ENCODE data around the gene BTG4.

The BTG4 gene

GRCh38 chr11:111512296-111513239 lies at the start of gene BTG4:
BTG4 (minus strand) TSS chr11:111512386; CDS start chr11:111498776, 13,610 bp downstream.
- peak in 1 of 2 experiments; percentile 24 for DNase-seq

- DNase-seq: no peak
Observed at GRCh38 chr11:111561791-111562325, 49.7 kb upstream of the BTG4 start.

DNA sequence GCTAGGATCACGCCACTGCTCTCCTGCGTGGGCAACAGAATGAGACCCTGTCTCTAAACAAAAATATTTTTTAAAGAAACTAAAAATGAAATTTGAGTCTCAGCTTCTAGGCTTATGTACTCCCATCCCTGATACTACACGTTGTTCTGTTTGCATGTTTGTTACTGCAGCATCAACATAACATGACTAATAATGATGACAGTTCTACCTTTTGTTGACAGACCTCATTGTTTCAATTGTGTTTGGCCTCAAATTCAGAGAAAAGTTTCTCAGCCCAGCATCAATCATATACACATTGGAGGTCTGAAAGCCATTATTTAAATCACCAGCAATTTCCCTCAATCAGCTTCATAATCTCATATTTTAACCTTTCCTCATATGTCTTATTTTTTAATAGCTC lies 49.1 kb upstream of the BTG4 start:
- no peak for DNase-seq

GRCh38 chr11:111560800-111561199 lies 48.6 kb upstream of the BTG4 start:
- DNase-seq: no peak

- DNase-seq: no peak
Observed at GRCh38 chr11:111559800-111560464, 47.7 kb upstream of the BTG4 start.

DNA sequence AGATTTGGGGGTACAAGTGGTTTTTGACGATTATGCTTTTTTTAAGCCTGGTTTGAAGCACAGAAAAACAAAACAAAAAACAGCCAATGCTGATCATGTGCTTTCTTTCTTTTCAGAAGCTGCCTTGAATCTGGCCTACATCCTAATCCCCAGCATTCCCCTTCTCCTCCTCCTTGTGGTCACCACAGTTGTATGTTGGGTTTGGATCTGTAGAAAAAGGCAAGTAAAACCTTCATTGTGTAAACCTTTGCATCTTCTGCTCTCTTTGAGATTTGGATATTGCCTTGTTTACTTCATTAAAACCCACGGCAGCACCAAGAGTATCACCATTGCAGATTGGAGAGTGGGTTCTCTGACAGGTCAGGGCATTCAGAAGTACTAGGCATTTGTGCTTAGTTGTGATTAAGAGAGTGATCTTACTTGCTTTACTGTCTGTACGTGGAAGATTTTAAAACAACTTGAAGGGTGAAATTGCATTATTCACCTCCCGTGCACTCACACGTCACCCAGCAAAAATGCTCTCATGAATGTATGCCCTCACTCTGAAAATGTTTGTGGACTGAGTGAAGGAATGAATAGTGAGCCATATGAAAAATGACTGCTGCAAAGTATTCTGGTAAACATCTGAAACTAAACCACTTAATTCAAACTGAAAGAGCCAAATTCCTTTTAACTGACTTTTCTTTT lies 45.4 kb upstream of the BTG4 start:
- DNase-seq: no peak

GRCh38 chr11:111555255-111555654 lies 43.1 kb upstream of the BTG4 start:
- DNase-seq: no peak

GRCh38 chr11:111554532-111554931 lies 42.3 kb upstream of the BTG4 start:
- DNase-seq: no peak

DNA sequence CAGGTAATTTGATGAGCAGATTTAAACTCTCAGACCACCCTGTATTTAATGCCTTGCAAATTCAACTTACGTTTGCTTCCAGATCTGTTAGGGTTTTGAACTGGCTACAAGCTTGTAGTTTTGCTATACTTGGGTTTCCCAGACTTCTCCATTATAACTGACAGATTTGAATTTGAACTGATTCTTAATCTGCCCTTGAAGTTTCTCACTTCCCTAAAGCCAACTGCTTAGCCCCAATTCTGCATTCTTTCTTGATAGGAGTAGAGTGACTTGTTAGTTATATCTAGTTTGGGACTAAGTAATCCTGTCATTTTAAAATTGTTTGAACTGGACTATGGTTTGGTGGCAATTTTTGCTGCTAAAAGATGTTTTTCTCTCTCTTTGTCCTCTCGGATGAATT lies 38.1 kb upstream of the BTG4 start:
- DNase-seq: no peak

DNA sequence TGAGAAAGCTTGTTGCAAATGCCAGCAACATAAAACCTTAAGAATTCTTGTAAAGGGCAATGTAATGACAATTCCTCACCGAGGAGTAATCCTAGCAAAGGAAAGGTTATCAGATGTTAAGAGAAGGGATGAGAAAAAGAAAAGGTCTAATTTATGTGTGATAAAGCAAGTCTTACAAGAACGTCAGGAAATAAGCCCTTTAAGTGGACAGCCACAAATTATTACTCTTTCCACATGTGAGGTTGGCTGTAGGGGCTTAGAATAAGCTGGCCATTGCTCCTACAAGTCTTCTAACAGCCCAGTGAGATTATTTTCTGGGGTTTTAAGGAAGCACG lies 37.6 kb upstream of the BTG4 start:
- DNase-seq: no peak

DNA sequence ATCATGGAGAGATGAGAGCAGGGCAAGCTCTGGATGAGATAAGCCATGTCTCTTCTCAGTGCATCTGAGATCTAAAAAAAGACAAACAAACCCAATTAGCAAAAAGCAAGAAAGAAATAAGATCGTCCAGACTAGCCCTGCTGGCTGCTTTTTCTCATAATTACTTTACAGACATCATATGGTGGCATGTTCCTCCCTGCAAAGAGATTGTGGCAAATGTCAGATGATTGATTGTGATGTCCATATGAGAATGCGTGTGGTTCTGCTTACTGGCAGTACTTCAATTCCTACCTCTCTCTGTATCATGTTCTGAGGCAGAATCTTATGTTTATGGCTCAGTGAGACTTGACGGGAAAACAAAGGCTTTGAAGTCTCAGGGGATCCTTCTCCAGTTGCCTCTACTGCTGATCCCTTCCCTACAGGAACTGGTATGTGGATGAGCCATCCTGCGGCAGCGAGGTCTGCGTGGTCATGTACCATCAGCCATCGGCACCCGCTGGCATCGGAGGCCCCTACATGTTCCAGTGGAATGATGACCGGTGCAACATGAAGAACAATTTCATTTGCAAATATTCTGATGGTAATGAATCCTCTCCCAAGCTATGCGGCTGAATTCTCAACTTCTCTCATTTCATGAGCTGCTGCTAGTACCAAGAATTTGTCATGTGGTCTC lies 37.1 kb upstream of the BTG4 start:
- no peak for DNase-seq

DNA sequence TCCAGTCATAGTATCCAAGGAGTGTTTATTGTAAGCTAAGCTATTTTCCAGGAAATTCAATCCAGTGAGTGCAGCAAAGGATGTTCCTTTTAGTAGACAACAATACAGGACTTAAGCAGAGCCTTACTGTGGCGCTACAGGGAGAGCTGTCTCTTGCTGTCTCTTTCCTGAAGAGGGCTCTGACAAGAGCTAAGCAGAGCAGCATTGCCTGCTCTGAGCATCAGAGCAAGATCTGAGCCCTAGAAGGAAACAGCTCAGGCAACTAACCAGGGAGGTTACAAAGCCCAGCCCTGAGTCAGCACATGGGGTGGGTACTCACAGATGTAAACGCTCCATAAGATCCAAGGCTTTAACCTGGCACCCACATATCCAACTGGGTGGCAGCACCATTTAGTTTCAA lies 36.3 kb upstream of the BTG4 start:
- DNase-seq: no peak

GRCh38 chr11:111542606-111543275 lies 30.6 kb upstream of the BTG4 start:
- DNase-seq: no peak

DNA sequence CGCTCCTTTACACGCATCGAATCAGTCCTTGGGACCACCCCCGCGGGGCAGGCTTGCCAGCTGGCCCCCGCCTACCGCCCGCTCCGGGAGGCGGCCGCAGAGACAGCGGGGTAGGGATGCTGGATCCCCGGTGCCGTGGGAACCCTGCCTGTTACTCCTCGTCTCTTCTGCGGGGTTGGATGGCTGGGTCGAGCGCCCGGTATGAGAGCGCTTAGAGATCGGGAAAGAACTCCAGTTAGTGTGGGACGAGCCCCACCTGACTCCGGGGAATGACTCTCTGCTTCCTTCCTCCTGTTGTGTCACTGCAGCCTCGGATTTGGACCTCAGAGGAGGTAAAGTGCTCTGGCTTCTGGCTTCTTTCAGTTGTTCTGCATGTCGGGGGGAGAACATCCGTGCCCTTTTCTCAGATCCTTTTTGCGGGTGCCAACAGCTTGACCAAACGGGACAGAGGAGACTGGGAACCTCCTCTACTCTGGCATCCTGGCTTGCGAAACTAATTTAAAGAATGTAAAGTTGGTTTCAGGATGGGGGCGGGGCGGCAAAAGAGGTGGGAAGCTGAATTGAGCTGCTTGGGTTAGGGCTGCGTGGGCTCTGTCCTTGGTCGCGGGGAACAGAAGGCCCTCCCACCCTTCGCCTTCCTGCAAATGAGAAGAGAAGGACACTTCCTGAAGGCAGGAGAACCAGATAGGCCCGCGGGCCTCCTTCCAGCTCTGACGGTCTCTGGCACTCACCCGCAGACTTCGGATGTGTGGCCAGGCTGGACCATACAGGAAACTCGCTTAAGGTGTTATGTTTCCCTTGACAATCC lies 29.3 kb upstream of the BTG4 start:
- no peak for DNase-seq

GRCh38 chr11:111540937-111541253 lies 28.7 kb upstream of the BTG4 start:
- no peak for DNase-seq

DNA sequence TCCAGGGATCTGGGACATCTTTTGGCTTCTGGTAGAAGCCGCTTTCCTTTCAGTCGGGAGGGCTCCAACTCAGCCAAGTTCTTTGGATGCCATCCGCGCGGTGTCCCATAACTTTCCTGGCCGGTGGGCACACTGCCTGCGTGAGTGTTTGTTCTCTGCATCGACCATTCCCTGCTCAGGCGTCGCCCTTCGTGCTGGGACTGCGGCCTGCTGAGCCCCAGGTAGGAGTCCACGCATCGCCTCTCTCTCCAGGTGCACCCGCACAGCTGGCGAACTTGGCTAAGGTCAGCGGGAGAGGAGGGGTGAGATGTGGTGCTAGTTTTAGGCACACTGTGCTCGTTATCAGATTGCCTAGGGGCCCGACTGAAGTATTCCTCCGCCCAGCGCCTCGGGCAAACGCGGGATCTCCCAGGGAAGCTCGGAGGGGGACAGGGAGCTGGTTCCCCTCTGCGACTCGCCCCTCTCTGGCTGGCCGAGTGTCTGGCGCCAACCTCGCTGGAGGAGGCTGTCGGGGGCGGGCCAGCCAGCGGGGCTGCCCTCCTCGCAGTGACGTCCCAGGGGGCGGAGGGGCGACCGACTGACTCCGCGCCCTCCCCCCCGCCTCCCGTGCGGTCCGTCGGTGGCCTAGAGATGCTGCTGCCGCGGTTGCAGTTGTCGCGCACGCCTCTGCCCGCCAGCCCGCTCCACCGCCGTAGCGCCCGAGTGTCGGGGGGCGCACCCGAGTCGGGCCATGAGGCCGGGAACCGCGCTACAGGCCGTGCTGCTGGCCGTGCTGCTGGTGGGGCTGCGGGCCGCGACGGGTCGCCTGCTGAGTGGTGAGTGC lies 28.1 kb upstream of the BTG4 start, which contains the start of gene LAYN:
TSS of gene LAYN (plus strand) at position 607 of the 823 bp plus-strand sequence. CDS start at position 731, 124 bp downstream.
- DNase-seq: peak; percentile 24 to 33

GRCh38 chr11:111539426-111540113 lies 27.4 kb upstream of the BTG4 start:
- no peak for DNase-seq

DNA sequence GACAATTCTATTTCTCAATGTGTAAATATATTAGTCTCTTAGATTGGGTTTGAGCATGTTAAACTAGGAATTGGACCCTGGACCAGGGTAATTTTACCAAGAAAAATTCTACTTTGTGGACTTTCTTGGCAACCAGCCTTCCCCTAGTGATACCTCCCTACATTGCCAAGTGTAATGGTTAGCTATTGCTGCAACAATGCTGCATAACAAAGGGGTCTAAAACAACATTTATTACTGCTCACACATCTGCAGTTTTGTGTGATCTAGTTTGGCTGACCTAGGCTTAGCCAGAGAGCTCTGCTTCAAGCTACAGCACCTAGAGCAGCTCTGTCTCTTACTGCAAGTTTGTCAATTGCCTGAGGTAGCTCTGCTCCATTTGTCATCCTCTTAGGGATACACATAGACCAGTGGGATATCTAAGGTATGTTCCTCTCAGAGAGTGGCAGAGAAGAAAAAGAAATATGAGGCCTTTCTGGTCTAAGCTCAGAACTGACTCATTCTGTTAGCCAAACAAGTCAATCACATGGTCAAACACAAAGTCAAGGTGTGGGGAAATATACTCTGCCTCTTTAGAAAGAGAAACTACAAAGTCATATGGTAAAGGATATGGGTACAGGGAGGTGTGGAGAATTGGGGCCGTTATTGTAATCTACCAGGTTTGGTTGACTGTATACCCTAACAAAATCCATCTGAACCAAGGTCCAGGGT lies 26.4 kb upstream of the BTG4 start:
- DNase-seq: no peak

GRCh38 chr11:111537336-111537860 lies 25.2 kb upstream of the BTG4 start:
- no peak for DNase-seq
